Kidney (tissue), 14 donors: ENCODE data around the gene KRTAP1-5. TPM values are rescaled to one million over a fixed set of nuclear protein-coding genes. Genes with fewer than 3 reads are reported as not detected.
"Not testable (repeated sequence)": the region's sequence is repeated elsewhere in the genome, so short reads cannot be mapped to it uniquely, and the experiment has no call there.

Source experiments
- DNase-seq, 5 donors: peaks; one replicate each; pipeline ENCODE4 v3.0.0-alpha.2; 2013 to 2020
- FAIRE-seq: peaks from 2 replicates; lab custom pipeline; 2012; peaks lifted over from hg19 to GRCh38; lab: Jason Lieb, UNC
- H3K27ac ChIP-seq, 2 donors: one replicate each; pipeline ENCODE4 v1.7.0; 2013; ENCODE audit warnings: low read depth in 2 of 2, low read length in 2 of 2, inconsistent platforms in 1 of 2
- H3K27me3 ChIP-seq: one replicate; pipeline ENCODE4 v1.7.1; 2013; ENCODE audit warnings: low read length, inconsistent platforms; ENCODE audit not compliant: control insufficient read depth, insufficient read depth
- H3K36me3 ChIP-seq, 3 donors: one replicate each; pipeline versions ENCODE4 v1.7.0 to v1.7.1; 2013; ENCODE audit warnings: low read length in 3 of 3, control low read depth in 1 of 3, inconsistent platforms in 1 of 3; ENCODE audit not compliant: insufficient read depth in 3 of 3, control insufficient read depth in 2 of 3
- H3K4me1 ChIP-seq, 3 donors: one replicate each; pipeline versions ENCODE4 v1.7.0 to v1.7.1; 2013; ENCODE audit warnings: low read length in 3 of 3, inconsistent platforms in 1 of 3, low read depth in 1 of 3; ENCODE audit not compliant: control insufficient read depth in 2 of 3, insufficient read depth in 2 of 3
- H3K4me3 ChIP-seq, 3 donors: one replicate each; pipeline versions ENCODE4 v1.7.0 to v1.8.1; 2013; ENCODE audit warnings: low read length in 3 of 3, control low read depth in 1 of 3, inconsistent platforms in 1 of 3
- H3K9ac ChIP-seq, 3 donors: one replicate each; pipeline versions ENCODE4 v1.7.0 to v1.7.1; 2013; ENCODE audit warnings: low read length in 3 of 3, control low read depth in 1 of 3, inconsistent platforms in 1 of 3
- H3K9me3 ChIP-seq, 3 donors: one replicate each; pipeline versions ENCODE4 v1.7.0 to v1.7.1; 2013; ENCODE audit warnings: low read length in 3 of 3, control low read depth in 1 of 3, inconsistent platforms in 1 of 3; ENCODE audit not compliant: control insufficient read depth in 2 of 3, insufficient read depth in 1 of 3
- CTCF ChIP-seq: IDR thresholded peaks from 3 replicates; pipeline ENCODE4 v1.5.1; 2012; ENCODE audit warnings: mild to moderate bottlenecking, moderate library complexity, borderline replicate concordance; ENCODE audit not compliant: insufficient read depth; ENCODE audit errors: extremely low read depth
- intact Hi-C: fragments of 100-400 bp; cut with DNase I; formaldehyde crosslinking; loops from one replicate; pipeline ENCODE4 v1.11.1; 2022
- polyA plus RNA-seq: library from polyadenylated mRNA; stranded (reverse); fragments of 350-450 nt; fragmentation: Illumina TruSeq; extraction: RNeasy Lipid Tissue Mini Kit (QIAGEN cat#74804); gene quantifications from one replicate; pipeline ENCODE4 v1.2.3, GENCODE V29; 2014; ENCODE audit warnings: low read depth, low replicate concordance; ENCODE audit not compliant: insufficient read depth
- total RNA-seq: library from RNA; stranded (reverse); fragmentation: NEBNext Ultra II Directional; extraction: Animal tissue kit (Norgen Biotek cat#: 25700); gene quantifications from one replicate; pipeline ENCODE4 v1.2.1, GENCODE V29; 2021
- donor health status: control.
- donor health status: control.
- donor health status: control.
- donor health status: control.
- donor health status: control.
- donor health status: DM: yes; HTN: yes; CAD: no.
- donor health status: Normal renal cell carcinoma (clear cell type).

KRTAP1-5 gene
- total and polyA plus RNA-seq, 2 donors from 2014 or later, result not detected

GRCh38 chr17:41057547-41057946, 30.5 kb upstream of the KRTAP1-5 start:
- TF ChIP-seq CTCF, result no peak
- intact Hi-C loops, result no loop called here
- no peak for DNase-seq
- no peak for FAIRE-seq
- Histone ChIP-seq H3K27ac (no peak overlapping the region), H3K4me3 (no peak overlapping the region), H3K9ac (no peak overlapping the region), H3K9me3 (no peaks in the 10 kb centered on the region), H3K4me1 (no peaks in the 10 kb centered on the region), H3K27me3 (no peaks in the 10 kb centered on the region), H3K36me3 (no peaks in the 10 kb centered on the region)

GRCh38 chr17:41055130-41055529, 28.1 kb upstream of the KRTAP1-5 start, which contains the start of gene KRTAP2-2:
Gene KRTAP2-2, minus strand, starts transcription at chr17:41055230. Its CDS starts 19 bp downstream, at chr17:41055211.
- intact Hi-C loops, H3K9ac ChIP-seq, H3K27ac ChIP-seq, H3K36me3 ChIP-seq, DNase-seq, H3K4me3 ChIP-seq, FAIRE-seq, H3K4me1 ChIP-seq, H3K9me3 ChIP-seq, H3K27me3 ChIP-seq: not testable (repeated sequence)

GRCh38 chr17:41054556-41054955, 27.5 kb upstream of the KRTAP1-5 start:
- H3K27me3 ChIP-seq, H3K4me3 ChIP-seq, intact Hi-C loops, H3K27ac ChIP-seq, H3K9ac ChIP-seq, H3K36me3 ChIP-seq, H3K9me3 ChIP-seq, DNase-seq, H3K4me1 ChIP-seq, FAIRE-seq: not testable (repeated sequence)

GRCh38 chr17:41054025-41054424, 27.0 kb upstream of the KRTAP1-5 start:
- no peaks in the 10 kb centered on the region for H3K36me3 ChIP-seq
- intact Hi-C loops, result no loop called here
- no peak overlapping the region for H3K27ac ChIP-seq
- no peaks in the 10 kb centered on the region for H3K27me3 ChIP-seq
- no peak overlapping the region for H3K4me3 ChIP-seq
- no peaks in the 10 kb centered on the region for H3K4me1 ChIP-seq
- no peaks in the 10 kb centered on the region for H3K9me3 ChIP-seq
- peak in 3 of 5 donors; percentile 58 to 67 (median 66) for DNase-seq
- no peak overlapping the region for H3K9ac ChIP-seq
- TF ChIP-seq CTCF, result no peak
- FAIRE-seq, result no peak
